ENCODE results near the gene THADA.

Gene THADA

GRCh38 chr2:43345391-43345813, 250.4 kb downstream of the THADA start:
- DNase-seq: no peak

- no peak for DNase-seq
These were observed 250.9 kb downstream of the THADA start for GRCh38 chr2:43344868-43345373.

- DNase-seq: no peak
These were observed 252.1 kb downstream of the THADA start for GRCh38 chr2:43343573-43344304.

GRCh38 chr2:43341959-43342757, 253.7 kb downstream of the THADA start:
- no peak for DNase-seq

GRCh38 chr2:43340945-43341356, 254.9 kb downstream of the THADA start:
- DNase-seq: no peak

- DNase-seq: no peak
These were observed 255.8 kb downstream of the THADA start for GRCh38 chr2:43340066-43340465.

- peak; percentile 74 to 83 for DNase-seq
These were observed 262.1 kb downstream of the THADA start for GRCh38 chr2:43333656-43334144.

GRCh38 chr2:43333101-43333655, 262.7 kb downstream of the THADA start:
- DNase-seq: peak; percentile 57 to 64

- no peak for DNase-seq
These were observed 263.2 kb downstream of the THADA start for GRCh38 chr2:43332653-43333052.

GRCh38 chr2:43331422-43331821, 264.4 kb downstream of the THADA start:
- DNase-seq: peak; percentile 67 to 70

GRCh38 chr2:43329637-43330036, 266.2 kb downstream of the THADA start:
- no peak for DNase-seq

GRCh38 chr2:43328832-43329231, 267.0 kb downstream of the THADA start:
- no peak for DNase-seq

GRCh38 chr2:43328133-43328532, 267.7 kb downstream of the THADA start:
- DNase-seq: no peak

GRCh38 chr2:43327119-43327518, 268.7 kb downstream of the THADA start:
- peak in 1 of 2 donors; percentile 10 for DNase-seq

- DNase-seq: peak; percentile 7 to 22
These were observed 269.6 kb downstream of the THADA start for GRCh38 chr2:43326101-43326825.

- DNase-seq: no peak
These were observed 270.6 kb downstream of the THADA start for GRCh38 chr2:43325107-43325811.

GRCh38 chr2:43324259-43325106, 271.4 kb downstream of the THADA start:
- DNase-seq: no peak

GRCh38 chr2:43323857-43324256, 272.0 kb downstream of the THADA start:
- peak in 1 of 2 donors; percentile 6 for DNase-seq

- no peak for DNase-seq
These were observed 274.4 kb downstream of the THADA start for GRCh38 chr2:43321446-43321845.

GRCh38 chr2:43319541-43319940, 276.3 kb downstream of the THADA start:
- no peak for DNase-seq

- DNase-seq: no peak
These were observed 277.0 kb downstream of the THADA start for GRCh38 chr2:43318791-43319190.

Measured in inflammatory macrophage (primary cell).